CD4-positive, alpha-beta T cell (primary cell): ENCODE measurements around the gene CASQ1. TPM values are rescaled to one million over a fixed set of nuclear protein-coding genes. Genes with fewer than 3 reads are reported as not detected.

ENCODE experiments used
- ATAC-seq: fragments of 200-7000 bp; cut with Tn5 transposase; one replicate; pipeline ENCODE4 v1.10.0; 2022; ENCODE audit warnings: mild to moderate bottlenecking; ENCODE audit not compliant: poor library complexity
- CTCF ChIA-PET: fragments of 350-600 bp; sonication (Branson Sonifier 250); formaldehyde crosslinking; loops from one replicate; lab custom pipeline; 2021; ENCODE audit warnings: antibody characterized with exemption, inconsistent platforms; lab: Charles Lee
- POLR2A ChIA-PET: fragments of 350-600 bp; sonication (Branson Sonifier 250); formaldehyde crosslinking; loops from one replicate; lab custom pipeline; 2021; ENCODE audit warnings: antibody characterized with exemption, inconsistent platforms; lab: Charles Lee
- DNase-seq, 14 experiments: peaks; one replicate each; pipeline ENCODE4 v3.0.0-alpha.2; 2013 to 2020; ENCODE audit warnings: mixed read lengths in 2 of 14
- H3K27ac ChIP-seq, 2 donors: one replicate each; pipeline versions ENCODE4 v1.5.1 to v1.7.0; 2013; ENCODE audit warnings: low read length in 2 of 2, low read depth in 1 of 2, mild to moderate bottlenecking in 1 of 2
- H3K27me3 ChIP-seq, 2 experiments: 1 replicate in 1 of 2; 2 replicates in 1 of 2; pipeline versions ENCODE4 v1.6.1 to v1.7.0; 2013; ENCODE audit warnings: low read length in 2 of 2, control low read depth in 1 of 2, mild to moderate bottlenecking in 1 of 2, moderate library complexity in 1 of 2; ENCODE audit not compliant: insufficient read depth in 2 of 2, control insufficient read depth in 1 of 2
- H3K36me3 ChIP-seq: one replicate; pipeline ENCODE4 v1.6.1; 2013; ENCODE audit warnings: low read length, control low read depth; ENCODE audit not compliant: insufficient read depth
- H3K4me1 ChIP-seq: one replicate; pipeline ENCODE4 v1.6.1; 2013; ENCODE audit warnings: low read length, control low read depth; ENCODE audit not compliant: insufficient read depth
- H3K4me3 ChIP-seq: one replicate; pipeline ENCODE4 v1.5.1; 2013; ENCODE audit warnings: mild to moderate bottlenecking, low read length, moderate library complexity
- H3K9me3 ChIP-seq, 2 experiments: 1 replicate in 1 of 2; 2 replicates in 1 of 2; pipeline versions ENCODE4 v1.6.1 to v1.7.0; 2013; ENCODE audit warnings: low read length in 2 of 2, mild to moderate bottlenecking in 2 of 2, control low read depth in 1 of 2, moderate library complexity in 1 of 2; ENCODE audit not compliant: control insufficient read depth in 1 of 2, insufficient read depth in 1 of 2
- H3K27ac Mint-ChIP-seq: one replicate; pipeline ENCODE4 v1.8.0; 2020; ENCODE audit warnings: mixed read lengths
- H3K27me3 Mint-ChIP-seq: one replicate; pipeline ENCODE4 v1.8.0; 2021; ENCODE audit warnings: mixed read lengths
- H3K36me3 Mint-ChIP-seq: one replicate; pipeline ENCODE4 v1.8.0; 2021; ENCODE audit warnings: low read depth, mixed read lengths
- H3K4me1 Mint-ChIP-seq: one replicate; pipeline ENCODE4 v1.8.0; 2021; ENCODE audit warnings: low read depth, mixed read lengths
- H3K4me3 Mint-ChIP-seq: one replicate; pipeline ENCODE4 v1.8.0; 2020; ENCODE audit warnings: mild to moderate bottlenecking, mixed read lengths
- H3K9me3 Mint-ChIP-seq: one replicate; pipeline ENCODE4 v1.8.0; 2020; ENCODE audit warnings: mixed read lengths
- intact Hi-C, 2 experiments: fragments of 100-400 bp; cut with DNase I in 1 of 2; cut with micrococcal nuclease in 1 of 2; formaldehyde crosslinking; loops; one replicate each; pipeline versions ENCODE4 v1.15.1 to v1.9.0; 2023 to 2025; cut with DNase I, micrococcal nuclease
- total RNA-seq, 174 experiments: library from RNA in 2 of 174; stranded (reverse) in 2 of 174; gene quantifications; one replicate each; pipeline ENCODE4 v1.2.3 and lab custom pipeline; 2021 to 2026
- TF ChIP-seq, protein P1 (sequence below): fragments of 200-600 bp; IDR thresholded peaks from one replicate; pipeline ENCODE4 v1.8.0; 2022; ENCODE audit warnings: antibody characterized with exemption, mild to moderate bottlenecking

The CASQ1 gene
- total RNA-seq, 2 experiments from 2014 or later, result not detected

DNA sequence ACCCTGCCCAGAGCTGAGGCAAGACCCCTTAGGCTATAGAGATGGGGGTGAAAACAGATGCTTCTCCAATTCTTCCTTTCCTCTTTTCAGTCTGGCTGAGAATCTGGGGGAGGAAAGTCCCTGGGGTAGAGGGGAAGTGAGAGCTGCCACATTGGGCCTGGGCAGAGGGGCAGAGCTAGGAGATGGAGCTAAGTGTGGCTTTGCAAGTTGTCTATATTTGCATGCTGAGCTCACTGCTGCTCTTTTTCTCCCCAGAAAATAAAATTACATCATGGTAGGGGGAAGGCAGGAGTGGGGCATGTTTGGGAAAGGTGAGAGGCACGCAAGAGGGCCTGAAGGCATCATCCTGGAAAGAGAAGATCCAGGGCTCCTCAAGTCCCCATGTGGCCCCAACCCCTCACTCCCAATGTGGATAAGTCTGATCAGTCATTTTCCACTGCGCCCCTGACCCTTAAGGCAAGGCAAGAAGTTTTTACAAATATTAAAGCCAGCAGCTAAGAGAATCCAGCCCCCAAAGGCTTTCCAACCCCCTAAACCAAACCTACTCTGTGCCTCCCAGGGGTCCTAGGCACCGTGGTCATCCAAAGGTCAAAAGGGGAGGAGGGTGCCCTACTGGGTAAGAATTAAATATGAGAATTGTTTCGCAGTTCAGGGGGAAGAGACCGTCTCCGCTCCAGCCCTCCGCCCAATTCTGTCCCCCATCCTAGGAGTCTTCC is 14.3 kb downstream of the CASQ1 start:
- no peaks in the 10 kb centered on the region for H3K27me3 Mint-ChIP-seq
- peak overlapping the region; percentile 97 for H3K4me3 ChIP-seq
- ChIA-PET POLR2A (interaction anchor here (1.0 to 1.4 kb wide), 3 partner anchors 58 to 80 kb away, joined by 3 read pairs; partner anchors contain the start of genes DCAF8 and PEX19), CTCF (interaction anchor here (1.0 kb wide), 1 partner anchor 87 kb away, joined by 6 read pairs; no protein-coding TSS in a partner anchor)
- no peaks in the 10 kb centered on the region for H3K36me3 Mint-ChIP-seq
- H3K9me3 Mint-ChIP-seq, result no peaks in the 10 kb centered on the region
- H3K4me1 ChIP-seq, result peaks cover 37% of the 10 kb centered on the region
- H3K4me3 Mint-ChIP-seq, result peak overlapping the region; percentile 93
- TF ChIP-seq, protein P1, sequence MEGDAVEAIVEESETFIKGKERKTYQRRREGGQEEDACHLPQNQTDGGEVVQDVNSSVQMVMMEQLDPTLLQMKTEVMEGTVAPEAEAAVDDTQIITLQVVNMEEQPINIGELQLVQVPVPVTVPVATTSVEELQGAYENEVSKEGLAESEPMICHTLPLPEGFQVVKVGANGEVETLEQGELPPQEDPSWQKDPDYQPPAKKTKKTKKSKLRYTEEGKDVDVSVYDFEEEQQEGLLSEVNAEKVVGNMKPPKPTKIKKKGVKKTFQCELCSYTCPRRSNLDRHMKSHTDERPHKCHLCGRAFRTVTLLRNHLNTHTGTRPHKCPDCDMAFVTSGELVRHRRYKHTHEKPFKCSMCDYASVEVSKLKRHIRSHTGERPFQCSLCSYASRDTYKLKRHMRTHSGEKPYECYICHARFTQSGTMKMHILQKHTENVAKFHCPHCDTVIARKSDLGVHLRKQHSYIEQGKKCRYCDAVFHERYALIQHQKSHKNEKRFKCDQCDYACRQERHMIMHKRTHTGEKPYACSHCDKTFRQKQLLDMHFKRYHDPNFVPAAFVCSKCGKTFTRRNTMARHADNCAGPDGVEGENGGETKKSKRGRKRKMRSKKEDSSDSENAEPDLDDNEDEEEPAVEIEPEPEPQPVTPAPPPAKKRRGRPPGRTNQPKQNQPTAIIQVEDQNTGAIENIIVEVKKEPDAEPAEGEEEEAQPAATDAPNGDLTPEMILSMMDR, result no peak
- H3K27me3 ChIP-seq, result no peaks in the 10 kb centered on the region
- peak overlapping the region; percentile 13 to 66 for H3K27ac ChIP-seq
- intact Hi-C loops, result loop anchor here (5.0 kb wide), 2 partner anchors 48 to 107 kb away; partner anchors contain the start of gene IGSF8 (in 1 of the 2)
- H3K9me3 ChIP-seq, result no peaks in the 10 kb centered on the region
- no peak for ATAC-seq
- DNase-seq, result peak in 4 of 14 experiments; percentile 19 to 68 (median 44)
- H3K27ac Mint-ChIP-seq, result peak overlapping the region; percentile 76
- peaks cover 5% of the 10 kb centered on the region for H3K36me3 ChIP-seq
- H3K4me1 Mint-ChIP-seq, result peaks cover 35% of the 10 kb centered on the region

DNA sequence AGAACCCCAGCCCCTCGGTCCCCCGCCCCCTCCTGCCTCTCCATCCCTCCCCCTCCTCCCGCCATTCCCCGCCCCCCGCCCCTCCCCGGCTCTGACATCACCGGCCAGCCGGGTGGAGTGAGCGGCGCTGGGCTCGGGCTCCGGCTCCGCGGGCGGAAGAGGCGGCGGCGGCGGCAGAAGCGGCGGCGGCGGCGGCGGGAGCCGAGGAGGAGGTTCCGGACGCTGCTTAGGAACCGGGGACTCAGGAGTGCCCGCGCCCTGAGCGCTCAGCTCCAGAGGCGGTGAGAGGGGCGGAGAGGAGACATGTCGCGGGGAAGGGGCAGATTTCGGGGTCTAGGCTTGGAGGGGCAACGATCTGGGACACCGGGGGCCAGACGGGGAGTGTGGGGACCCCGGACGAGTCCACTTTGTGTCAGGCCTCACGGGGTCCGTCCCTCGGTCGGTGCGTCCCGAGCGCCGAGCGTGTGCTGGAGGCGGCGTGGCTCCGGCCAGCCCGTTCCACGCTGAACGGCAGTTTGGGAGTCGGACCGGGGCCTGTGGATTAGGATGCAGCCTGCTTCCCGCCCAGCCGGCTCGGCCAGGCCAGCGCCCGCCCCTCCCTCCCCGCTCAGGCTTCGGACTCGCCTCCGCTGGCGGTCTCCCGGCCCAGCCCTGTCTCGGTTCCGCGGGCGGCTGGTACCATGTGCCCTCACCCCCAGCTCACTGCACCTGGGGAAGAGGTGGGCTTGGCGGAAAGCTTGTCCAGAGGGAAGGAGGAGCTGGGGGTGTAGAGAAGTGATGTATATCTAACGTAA is 15.1 kb downstream of the CASQ1 start, which contains the start of gene PEA15:
Gene PEA15, plus strand, starts transcription at position 143 of the 794 bp plus-strand sequence. CDS start 6,161 bp downstream, outside the sequence.
- ChIA-PET POLR2A (interaction anchor here (1.0 to 1.4 kb wide), 3 partner anchors 14 to 80 kb away, joined by 3 to 9 read pairs (median 4); partner anchors contain the start of genes DCAF8 and PEX19), CTCF (interaction anchor here (1.0 kb wide), 1 partner anchor 86 kb away, joined by 6 read pairs; no protein-coding TSS in a partner anchor)
- peaks cover 42% of the 10 kb centered on the region for H3K4me1 ChIP-seq
- TF ChIP-seq, protein P1, result no peak
- Mint-ChIP-seq H3K27me3 (no peaks in the 10 kb centered on the region), H3K27ac (peak within 1 kb of the TSS; percentile 76), H3K36me3 (no peaks in the 10 kb centered on the region), H3K4me1 (peaks cover 42% of the 10 kb centered on the region), H3K9me3 (no peaks in the 10 kb centered on the region), H3K4me3 (peak within 1 kb of the TSS; percentile 93)
- intact Hi-C loops, result loop anchor here (5.0 kb wide), 2 partner anchors 47 to 108 kb away; partner anchors contain the start of gene IGSF8 (in 1 of the 2)
- H3K36me3 ChIP-seq, result peaks cover 11% of the 10 kb centered on the region
- peak within 1 kb of the TSS; percentile 97 for H3K4me3 ChIP-seq
- peak; percentile 30 to 85 (median 66) for DNase-seq
- ATAC-seq, result peak; percentile 80
- H3K27ac ChIP-seq, result peak within 1 kb of the TSS; percentile 33 to 71
- no peaks in the 10 kb centered on the region for H3K27me3 ChIP-seq
- no peaks in the 10 kb centered on the region for H3K9me3 ChIP-seq

DNA sequence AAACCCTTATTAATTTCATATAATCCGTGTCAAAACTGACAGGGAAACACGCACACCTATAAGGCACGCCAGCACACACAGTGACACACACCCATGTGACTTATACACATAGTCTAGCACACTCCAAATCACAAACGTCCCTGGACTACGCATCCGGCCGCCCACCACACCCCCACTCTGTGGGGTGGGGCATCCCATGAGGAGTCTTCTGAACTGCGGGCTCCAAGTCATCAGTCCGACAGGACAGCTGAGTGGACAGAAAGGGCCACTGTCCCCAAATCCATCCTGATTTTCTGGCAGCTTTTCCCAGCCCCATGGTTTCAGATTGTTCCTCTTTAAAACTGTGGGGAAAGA is 15.6 kb downstream of the CASQ1 start:
- Histone ChIP-seq H3K4me3 (peak overlapping the region; percentile 97), H3K4me1 (peaks cover 45% of the 10 kb centered on the region), H3K27ac (peak overlapping the region; percentile 33 to 71), H3K9me3 (no peaks in the 10 kb centered on the region), H3K27me3 (no peaks in the 10 kb centered on the region), H3K36me3 (peaks cover 17% of the 10 kb centered on the region)
- TF ChIP-seq, protein P1, result no peak
- POLR2A ChIA-PET, result interaction anchor here (1.0 to 1.4 kb wide), 3 partner anchors 13 to 79 kb away, joined by 3 to 9 read pairs (median 4); partner anchors contain the start of genes DCAF8 and PEX19
- Mint-ChIP-seq H3K4me3 (peak overlapping the region; percentile 90), H3K27me3 (no peaks in the 10 kb centered on the region), H3K36me3 (no peaks in the 10 kb centered on the region), H3K9me3 (no peaks in the 10 kb centered on the region), H3K4me1 (peaks cover 42% of the 10 kb centered on the region), H3K27ac (peak overlapping the region; percentile 76)
- intact Hi-C loops, result loop anchor here (5.0 kb wide), 2 partner anchors 46 to 109 kb away; partner anchors contain the start of gene IGSF8 (in 1 of the 2)
- peak; percentile 16 to 77 (median 39) for DNase-seq
- CTCF ChIA-PET, result no interaction called here
- ATAC-seq, result peak; percentile 73
